Mammary epithelial cell (primary cell): ENCODE results near the gene DGKA.

ENCODE experiments used
- CTCF ChIP-seq, 2 donors: IDR thresholded peaks in 1 of 2; conservative IDR thresholded peaks in 1 of 2; 2 replicates each; pipeline ENCODE4 v1.5.1; 2011 to 2012; ENCODE audit warnings: inconsistent platforms in 2 of 2, low read length in 2 of 2, mild to moderate bottlenecking in 2 of 2, control low read depth in 1 of 2, low read depth in 1 of 2; ENCODE audit not compliant: insufficient read depth in 1 of 2; ENCODE audit errors: extremely low read depth in 1 of 2
- EZH2 ChIP-seq: IDR thresholded peaks from 2 replicates; pipeline ENCODE4 v1.6.1; 2012; ENCODE audit warnings: low read length, inconsistent platforms, borderline replicate concordance

GRCh38 chr12:55931317-55931779 is 386 bp downstream of the DGKA start:
- TF ChIP-seq CTCF (conservative IDR thresholded peaks at IDR 0.05 in 1 of 2, IDR thresholded peaks at IDR 0.05 in 1 of 2; ENCODE audit: extremely low read depth in 1 of 2, insufficient read depth in 1 of 2, low read depth in 1 of 2, low read length in 2 of 2) (no peak), EZH2 (no peak)
